RWPE2 (cell line): Measurements from ENCODE around the gene ATXN7L2.
"Not testable (repeated sequence)": the region's sequence is repeated elsewhere in the genome, so short reads cannot be mapped to it uniquely, and the experiment has no call there.

Experiments used
- ATAC-seq: fragments of 200-7000 bp; cut with Tn5 transposase; 3 replicates; pipeline ENCODE4 v1.9.1; 2021; ENCODE audit warnings: low read depth
- DNase-seq: peaks from one replicate; pipeline ENCODE4 v3.0.0-alpha.2; 2020; ENCODE audit warnings: low spot score
- H3K27ac ChIP-seq: fragments of 450-650 bp; 2 replicates; pipeline ENCODE4 v1.5.1; 2017; ENCODE audit warnings: mild to moderate bottlenecking; ENCODE audit not compliant: poor library complexity, severe bottlenecking
- H3K27me3 ChIP-seq: fragments of 250-450 bp; sonication (Bioruptor Pico); 2 replicates; pipeline ENCODE4 v1.5.1; 2021; ENCODE audit warnings: mild to moderate bottlenecking, moderate library complexity; ENCODE audit not compliant: insufficient read depth, poor library complexity, severe bottlenecking
- H3K36me3 ChIP-seq: fragments of 250-450 bp; sonication (Bioruptor Pico); 2 replicates; pipeline ENCODE4 v1.5.1; 2020; ENCODE audit warnings: low read depth, mild to moderate bottlenecking, moderate library complexity
- H3K4me1 ChIP-seq: fragments of 250-450 bp; sonication (Bioruptor Pico); 2 replicates; pipeline ENCODE4 v1.5.1; 2021; ENCODE audit warnings: mild to moderate bottlenecking, moderate library complexity; ENCODE audit not compliant: insufficient read depth, poor library complexity, severe bottlenecking
- H3K4me3 ChIP-seq: fragments of 250-450 bp; sonication (Bioruptor Pico); 2 replicates; pipeline ENCODE4 v1.5.1; 2021; ENCODE audit warnings: mild to moderate bottlenecking, moderate library complexity; ENCODE audit not compliant: severe bottlenecking
- H3K9me3 ChIP-seq: fragments of 250-450 bp; sonication (Bioruptor Pico); 2 replicates; pipeline ENCODE4 v1.5.1; 2021; ENCODE audit warnings: mild to moderate bottlenecking, moderate library complexity; ENCODE audit not compliant: severe bottlenecking
- TF ChIP-seq, protein P1 (sequence below): fragments of 450-650 bp; IDR thresholded peaks from one replicate; pipeline ENCODE4 v1.5.1; 2017; ENCODE audit warnings: mild to moderate bottlenecking, moderate library complexity; ENCODE audit not compliant: poor library complexity, severe bottlenecking

Gene ATXN7L2

DNA sequence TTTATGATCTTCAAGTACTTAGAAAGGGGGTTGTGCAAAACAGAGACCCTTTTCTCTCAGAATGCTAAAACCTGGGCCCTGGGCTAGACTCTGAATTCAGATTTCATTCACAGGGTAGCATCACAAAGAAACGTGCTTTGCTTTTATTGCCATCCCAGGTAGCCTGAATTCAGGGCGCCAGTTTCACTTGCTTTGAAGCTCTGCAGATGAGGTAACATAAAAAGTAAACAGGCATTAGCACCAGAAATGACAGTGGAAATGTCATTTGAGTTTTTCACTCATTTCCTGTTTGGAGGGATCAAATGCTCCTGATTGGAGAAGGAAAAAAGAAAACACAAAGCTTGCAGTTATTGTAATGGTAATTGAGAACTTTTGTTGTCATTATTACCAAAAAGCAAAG, 14.8 kb upstream of the ATXN7L2 start:
- no peak overlapping the region for H3K27ac ChIP-seq
- H3K4me3 ChIP-seq = no peak overlapping the region
- peaks cover 80% of the 10 kb centered on the region for H3K27me3 ChIP-seq
- no peaks in the 10 kb centered on the region for H3K36me3 ChIP-seq
- ATAC-seq = no peak
- no peaks in the 10 kb centered on the region for H3K4me1 ChIP-seq
- H3K9me3 ChIP-seq = no peaks in the 10 kb centered on the region
- DNase-seq = no peak
- TF ChIP-seq, protein P1, sequence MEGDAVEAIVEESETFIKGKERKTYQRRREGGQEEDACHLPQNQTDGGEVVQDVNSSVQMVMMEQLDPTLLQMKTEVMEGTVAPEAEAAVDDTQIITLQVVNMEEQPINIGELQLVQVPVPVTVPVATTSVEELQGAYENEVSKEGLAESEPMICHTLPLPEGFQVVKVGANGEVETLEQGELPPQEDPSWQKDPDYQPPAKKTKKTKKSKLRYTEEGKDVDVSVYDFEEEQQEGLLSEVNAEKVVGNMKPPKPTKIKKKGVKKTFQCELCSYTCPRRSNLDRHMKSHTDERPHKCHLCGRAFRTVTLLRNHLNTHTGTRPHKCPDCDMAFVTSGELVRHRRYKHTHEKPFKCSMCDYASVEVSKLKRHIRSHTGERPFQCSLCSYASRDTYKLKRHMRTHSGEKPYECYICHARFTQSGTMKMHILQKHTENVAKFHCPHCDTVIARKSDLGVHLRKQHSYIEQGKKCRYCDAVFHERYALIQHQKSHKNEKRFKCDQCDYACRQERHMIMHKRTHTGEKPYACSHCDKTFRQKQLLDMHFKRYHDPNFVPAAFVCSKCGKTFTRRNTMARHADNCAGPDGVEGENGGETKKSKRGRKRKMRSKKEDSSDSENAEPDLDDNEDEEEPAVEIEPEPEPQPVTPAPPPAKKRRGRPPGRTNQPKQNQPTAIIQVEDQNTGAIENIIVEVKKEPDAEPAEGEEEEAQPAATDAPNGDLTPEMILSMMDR = no peak

DNA sequence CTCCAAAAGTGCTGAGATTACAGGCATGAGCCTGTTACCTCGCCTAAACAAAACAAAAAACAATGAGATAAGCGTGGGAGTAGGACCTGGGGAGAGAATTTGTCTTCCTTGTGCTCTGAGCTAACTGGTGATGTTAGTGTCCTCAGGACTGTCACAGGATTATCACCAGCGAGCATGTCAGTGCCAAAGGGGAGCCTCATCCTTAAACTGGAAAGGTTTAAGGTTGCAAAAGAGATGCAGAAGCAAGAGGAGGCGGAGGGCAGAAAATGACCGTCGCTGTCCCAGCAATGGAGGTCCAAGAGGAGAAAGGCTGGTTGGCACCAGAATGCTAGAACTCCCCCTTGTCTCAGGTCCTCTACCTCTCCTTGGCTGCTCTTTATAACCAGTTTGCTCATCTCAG, 13.5 kb upstream of the ATXN7L2 start:
- H3K9me3 ChIP-seq = no peaks in the 10 kb centered on the region
- DNase-seq (no peak), ATAC-seq (no peak)
- H3K36me3 ChIP-seq = no peaks in the 10 kb centered on the region
- no peaks in the 10 kb centered on the region for H3K4me1 ChIP-seq
- TF ChIP-seq, protein P1 = no peak
- H3K4me3 ChIP-seq = no peak overlapping the region
- no peak overlapping the region for H3K27ac ChIP-seq
- peaks cover 67% of the 10 kb centered on the region for H3K27me3 ChIP-seq

DNA sequence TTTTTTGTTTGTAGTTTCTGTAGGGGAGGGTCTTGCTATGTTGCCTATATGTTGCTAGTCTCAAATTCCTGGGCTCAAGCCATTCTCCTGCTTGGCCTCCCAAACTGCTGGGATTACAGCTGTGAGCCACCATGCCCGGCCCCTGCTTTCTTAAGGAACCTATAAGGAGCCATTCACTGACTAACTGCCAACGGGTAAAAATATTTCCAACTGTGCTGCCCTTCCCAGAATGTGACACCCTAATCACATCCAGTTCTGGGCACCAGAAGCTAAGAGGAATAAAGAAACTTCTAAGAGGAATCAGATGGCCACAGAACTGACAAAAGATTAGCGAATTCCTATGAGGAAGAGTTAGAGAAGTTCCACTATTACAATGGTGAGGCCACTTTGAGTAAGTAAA, 10.9 kb upstream of the ATXN7L2 start:
- TF ChIP-seq, protein P1 = no peak
- H3K27ac ChIP-seq = no peak overlapping the region
- ATAC-seq (no peak), DNase-seq (no peak)
- no peak overlapping the region for H3K4me3 ChIP-seq
- no peaks in the 10 kb centered on the region for H3K9me3 ChIP-seq
- no peaks in the 10 kb centered on the region for H3K36me3 ChIP-seq
- no peaks in the 10 kb centered on the region for H3K4me1 ChIP-seq
- H3K27me3 ChIP-seq = peaks cover 43% of the 10 kb centered on the region

DNA sequence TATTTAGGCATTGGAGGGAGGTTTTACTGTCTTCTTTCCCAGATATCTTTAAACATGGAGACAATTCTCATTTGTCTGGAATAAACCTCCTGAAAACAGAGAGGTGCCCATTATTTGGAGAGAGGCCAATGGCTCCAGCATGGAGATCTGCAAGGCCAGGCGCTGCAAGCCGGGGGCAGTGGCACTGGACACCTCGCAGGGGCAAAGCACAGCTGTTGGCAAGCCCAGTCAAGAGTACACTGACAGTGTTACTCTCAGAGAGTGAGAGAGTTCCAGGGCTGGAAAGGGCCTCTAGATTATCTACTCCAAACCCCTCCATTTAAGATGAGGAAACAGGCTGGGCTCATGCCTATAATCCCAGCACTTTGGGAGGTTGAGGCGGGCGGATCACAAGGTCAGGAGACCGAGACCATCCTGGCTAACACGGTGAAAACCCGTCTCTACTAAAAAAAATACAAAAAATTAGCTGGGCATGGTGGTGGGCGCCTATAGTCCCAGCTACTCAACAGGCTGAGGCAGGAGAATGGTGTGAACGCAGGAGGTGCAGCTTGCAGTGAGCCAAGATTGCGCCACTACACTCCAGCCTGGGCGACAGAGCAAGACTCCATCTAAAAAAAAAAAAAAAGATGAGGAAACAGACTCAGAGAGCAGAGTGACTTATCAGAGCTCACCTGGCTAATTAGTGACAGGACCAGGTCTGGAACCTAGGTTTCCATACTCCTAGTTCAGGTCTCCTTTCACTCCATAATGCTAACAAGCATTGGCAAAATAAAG, 10.2 kb upstream of the ATXN7L2 start:
- not testable (repeated sequence) for H3K36me3 ChIP-seq, H3K27ac ChIP-seq, H3K4me3 ChIP-seq, ATAC-seq, H3K9me3 ChIP-seq, H3K4me1 ChIP-seq, DNase-seq
- H3K27me3 ChIP-seq = peaks cover 36% of the 10 kb centered on the region

DNA sequence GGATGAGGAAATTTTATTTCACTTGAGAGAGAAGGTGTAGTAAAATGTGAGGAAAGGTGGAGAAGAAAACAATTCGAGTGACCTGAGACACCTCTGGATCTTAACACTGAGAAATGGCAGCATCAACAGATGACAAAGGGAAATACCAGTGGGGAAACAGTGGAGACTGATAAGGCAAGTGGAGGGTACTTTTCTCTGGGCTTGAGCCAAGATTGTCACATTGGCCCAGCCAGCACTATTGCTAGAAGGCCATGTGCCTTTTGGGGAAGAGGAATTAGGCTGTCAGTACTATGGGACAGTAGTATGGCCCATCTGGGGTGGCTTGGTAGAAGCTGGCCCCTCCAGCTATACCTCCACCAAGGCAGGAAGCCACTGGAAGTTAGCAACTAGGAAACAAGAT, 9.0 kb upstream of the ATXN7L2 start:
- ATAC-seq = no peak
- H3K27me3 ChIP-seq = peaks cover 25% of the 10 kb centered on the region
- TF ChIP-seq, protein P1 = no peak
- no peak overlapping the region for H3K27ac ChIP-seq
- H3K36me3 ChIP-seq = no peaks in the 10 kb centered on the region
- no peak overlapping the region for H3K4me3 ChIP-seq
- no peaks in the 10 kb centered on the region for H3K9me3 ChIP-seq
- no peaks in the 10 kb centered on the region for H3K4me1 ChIP-seq
- no peak for DNase-seq
